Upper lobe of left lung (tissue), 4 donors: ENCODE measurements around the gene ITGA4.

Experiments used
- CTCF ChIP-seq, 6 experiments: fragments of 450-650 bp in 4 of 6; fragments of 200-600 bp in 2 of 6; sonication (generic) in 2 of 6; IDR thresholded peaks; one replicate each; pipeline ENCODE4 v1.5.1; 2016 to 2019; ENCODE audit warnings: antibody characterized with exemption in 6 of 6
- POLR2A ChIP-seq, 4 donors: fragments of 450-650 bp; IDR thresholded peaks; one replicate each; pipeline ENCODE4 v1.5.1; 2016 to 2017; ENCODE audit warnings: antibody characterized with exemption in 4 of 4, mild to moderate bottlenecking in 2 of 4
- POLR2AphosphoS5 ChIP-seq, 2 donors: sonication (generic); formaldehyde crosslinking; IDR thresholded peaks; one replicate each; pipeline ENCODE4 v1.5.1; 2017; ENCODE audit warnings: antibody characterized with exemption in 2 of 2

- TF ChIP-seq CTCF (IDR thresholded peaks at IDR 0.05) (no peak), POLR2A (IDR thresholded peaks at IDR 0.05) (no peak), POLR2AphosphoS5 (IDR thresholded peaks at IDR 0.05) (no peak)
Observed at GRCh38 chr2:181585732-181586131, 128.5 kb downstream of the ITGA4 start.
